Measurements from ENCODE around the gene IQGAP3. TPM values are rescaled to one million over a fixed set of nuclear protein-coding genes. Genes with fewer than 3 reads are reported as not detected.
A peak's percentile ranks its signal among the peaks of the same experiment; 100 is the strongest.

IQGAP3 gene
- total and polyA plus RNA-seq, 3 experiments from 2014 or later = 4.4 to 4.7 TPM; not detected in 1

GRCh38 chr1:156498432-156499193, 73.8 kb downstream of the IQGAP3 start:
- ChIA-PET CTCF (interaction anchor here (5.8 to 13.1 kb wide), 2 partner anchors 8 to 16 kb away, joined by 62 to 177 read pairs; no protein-coding TSS in a partner anchor), POLR2A (interaction anchor here (0.5 to 3.7 kb wide), 4 partner anchors 9 to 86 kb away, joined by 5 to 49 read pairs (median 5); no protein-coding TSS in a partner anchor)
- Mint-ChIP-seq H3K27ac (peak overlapping the region; percentile 72 to 100 (median 90)), H3K36me3 (peaks cover 0 to 45% (median 2%) of the 10 kb centered on the region in 3 donors), H3K9me3 (no peaks in the 10 kb centered on the region), H3K4me1 (peaks cover 78 to 80% (median 79%) of the 10 kb centered on the region in 3 donors), H3K4me3 (peak overlapping the region; percentile 81 to 98 (median 93)), H3K27me3 (no peaks in the 10 kb centered on the region)
- Histone ChIP-seq H3K27ac (ENCODE audit: low read depth, low read length) (peak overlapping the region; percentile 60), H3K4me1 (ENCODE audit: insufficient read depth, low read length) (peaks cover 82% of the 10 kb centered on the region), H3K4me3 (ENCODE audit: low read length) (peak overlapping the region; percentile 85), H3K27me3 (ENCODE audit: insufficient read depth, low read length, poor library complexity, severe bottlenecking) (no peaks in the 10 kb centered on the region), H3K9me3 (ENCODE audit: low read length) (no peaks in the 10 kb centered on the region), H3K36me3 (ENCODE audit: insufficient read depth, low read length) (peaks cover 6% of the 10 kb centered on the region)
- no peak for DNase-seq

- Histone ChIP-seq H3K4me3 (ENCODE audit: low read length) (peak overlapping the region; percentile 85), H3K36me3 (ENCODE audit: insufficient read depth, low read length) (peaks cover 6% of the 10 kb centered on the region), H3K9me3 (ENCODE audit: low read length) (no peaks in the 10 kb centered on the region), H3K27ac (ENCODE audit: low read depth, low read length) (no peak overlapping the region), H3K4me1 (ENCODE audit: insufficient read depth, low read length) (peaks cover 82% of the 10 kb centered on the region), H3K27me3 (ENCODE audit: insufficient read depth, low read length, poor library complexity, severe bottlenecking) (no peaks in the 10 kb centered on the region)
- Mint-ChIP-seq H3K4me1 (peaks cover 78 to 80% (median 79%) of the 10 kb centered on the region in 3 donors), H3K27ac (peak overlapping the region; percentile 70 to 100 (median 90)), H3K4me3 (peak overlapping the region; percentile 81 to 98 (median 93)), H3K9me3 (no peaks in the 10 kb centered on the region), H3K27me3 (no peaks in the 10 kb centered on the region), H3K36me3 (peaks cover 0 to 48% (median 2%) of the 10 kb centered on the region in 3 donors)
- ChIA-PET POLR2A (interaction anchor here (0.5 to 1.6 kb wide), 3 partner anchors 11 to 85 kb away, joined by 5 read pairs; no protein-coding TSS in a partner anchor), CTCF (interaction anchor here (0.8 to 13.1 kb wide), 3 partner anchors 8 to 41 kb away, joined by 3 to 177 read pairs (median 62); no protein-coding TSS in a partner anchor)
- DNase-seq = no peak
These were observed 74.5 kb downstream of the IQGAP3 start for GRCh38 chr1:156497743-156498431.

- peaks cover 78 to 80% (median 79%) of the 10 kb centered on the region in 3 donors for H3K4me1 Mint-ChIP-seq
- H3K4me3 ChIP-seq (ENCODE audit: low read length) = peak overlapping the region; percentile 31
- H3K9me3 Mint-ChIP-seq = no peaks in the 10 kb centered on the region
- ChIA-PET POLR2A (interaction anchor here (1.6 kb wide), 1 partner anchor 11 kb away, joined by 5 read pairs; no protein-coding TSS in a partner anchor), CTCF (interaction anchor here (0.8 to 13.1 kb wide), 3 partner anchors 8 to 40 kb away, joined by 3 to 177 read pairs (median 5); no protein-coding TSS in a partner anchor)
- H3K4me3 Mint-ChIP-seq = peak overlapping the region; percentile 81 to 95 (median 92)
- H3K36me3 ChIP-seq (ENCODE audit: insufficient read depth, low read length) = peaks cover 6% of the 10 kb centered on the region
- no peaks in the 10 kb centered on the region for H3K27me3 ChIP-seq (ENCODE audit: insufficient read depth, low read length, poor library complexity, severe bottlenecking)
- H3K4me1 ChIP-seq (ENCODE audit: insufficient read depth, low read length) = peaks cover 82% of the 10 kb centered on the region
- peaks cover 0 to 55% (median 4%) of the 10 kb centered on the region in 3 donors for H3K36me3 Mint-ChIP-seq
- H3K9me3 ChIP-seq (ENCODE audit: low read length) = no peaks in the 10 kb centered on the region
- H3K27ac ChIP-seq (ENCODE audit: low read depth, low read length) = no peak overlapping the region
- no peaks in the 10 kb centered on the region for H3K27me3 Mint-ChIP-seq
- peak overlapping the region; percentile 70 to 100 (median 90) for H3K27ac Mint-ChIP-seq
- DNase-seq = no peak
These were observed 75.2 kb downstream of the IQGAP3 start for GRCh38 chr1:156497078-156497742.

DNA sequence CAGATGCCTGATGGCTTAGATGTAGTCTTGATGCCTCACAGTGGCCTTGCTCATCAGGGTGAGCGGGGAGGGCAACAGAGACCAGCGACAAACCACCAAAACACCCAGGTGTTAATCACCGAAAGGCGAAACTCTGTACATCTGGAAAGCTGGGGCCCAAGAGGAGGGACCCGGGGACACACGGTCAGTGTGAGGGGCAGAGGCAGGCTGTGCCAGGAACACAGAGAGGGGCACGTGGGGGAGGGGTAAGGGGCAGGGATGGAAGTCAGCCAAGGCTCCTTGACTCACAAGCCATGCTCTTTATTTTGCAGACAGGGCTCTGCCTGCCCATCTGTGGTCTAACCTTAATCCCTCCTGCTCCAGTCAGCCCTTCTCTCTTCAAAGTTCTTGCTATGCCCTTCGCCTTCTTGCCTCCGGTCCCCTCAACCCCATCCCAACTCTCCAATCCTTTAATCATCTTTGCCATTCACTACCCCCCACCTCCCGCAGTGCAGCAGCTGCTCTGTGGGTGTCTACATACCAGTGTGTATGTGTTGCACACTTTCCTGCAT, 76.1 kb downstream of the IQGAP3 start:
- H3K27me3 ChIP-seq (ENCODE audit: insufficient read depth, low read length, poor library complexity, severe bottlenecking) = no peaks in the 10 kb centered on the region
- H3K9me3 ChIP-seq (ENCODE audit: low read length) = no peaks in the 10 kb centered on the region
- peak overlapping the region; percentile 12 for H3K27ac ChIP-seq (ENCODE audit: low read depth, low read length)
- ChIA-PET CTCF (interaction anchor here (0.8 to 13.1 kb wide), 3 partner anchors 9 to 85 kb away, joined by 3 to 177 read pairs (median 5); no protein-coding TSS in a partner anchor), POLR2A (interaction anchor here (0.6 to 1.6 kb wide), 4 partner anchors 8 to 58 kb away, joined by 3 to 8 read pairs (median 4); no protein-coding TSS in a partner anchor)
- H3K36me3 ChIP-seq (ENCODE audit: insufficient read depth, low read length) = peaks cover 6% of the 10 kb centered on the region
- H3K4me3 ChIP-seq (ENCODE audit: low read length) = peak overlapping the region; percentile 9
- DNase-seq = no peak
- no peaks in the 10 kb centered on the region for H3K27me3 Mint-ChIP-seq
- peaks cover 78 to 80% (median 79%) of the 10 kb centered on the region in 3 donors for H3K4me1 Mint-ChIP-seq
- H3K36me3 Mint-ChIP-seq = peaks cover 0 to 59% (median 4%) of the 10 kb centered on the region in 3 donors
- H3K27ac Mint-ChIP-seq = peak overlapping the region; percentile 70 to 100 (median 92)
- peak overlapping the region; percentile 81 to 95 (median 92) for H3K4me3 Mint-ChIP-seq
- H3K4me1 ChIP-seq (ENCODE audit: insufficient read depth, low read length) = peaks cover 82% of the 10 kb centered on the region
- H3K9me3 Mint-ChIP-seq = no peaks in the 10 kb centered on the region

GRCh38 chr1:156495401-156496140, 76.8 kb downstream of the IQGAP3 start:
- H3K27me3 ChIP-seq (ENCODE audit: insufficient read depth, low read length, poor library complexity, severe bottlenecking) = no peaks in the 10 kb centered on the region
- Mint-ChIP-seq H3K9me3 (no peaks in the 10 kb centered on the region), H3K27me3 (no peaks in the 10 kb centered on the region), H3K27ac (peak overlapping the region; percentile 72 to 100 (median 92)), H3K4me3 (peak overlapping the region; percentile 81 to 95 (median 92)), H3K36me3 (peaks cover 0 to 58% (median 4%) of the 10 kb centered on the region in 3 donors), H3K4me1 (peaks cover 84 to 86% (median 85%) of the 10 kb centered on the region in 3 donors)
- DNase-seq = no peak
- CTCF ChIA-PET = interaction anchor here (0.8 to 13.1 kb wide), 3 partner anchors 9 to 86 kb away, joined by 3 to 177 read pairs (median 5); no protein-coding TSS in a partner anchor
- no peak overlapping the region for H3K27ac ChIP-seq (ENCODE audit: low read depth, low read length)
- no peaks in the 10 kb centered on the region for H3K9me3 ChIP-seq (ENCODE audit: low read length)
- peaks cover 6% of the 10 kb centered on the region for H3K36me3 ChIP-seq (ENCODE audit: insufficient read depth, low read length)
- POLR2A ChIA-PET = interaction anchor here (0.6 to 1.6 kb wide), 6 partner anchors 9 to 390 kb away, joined by 3 to 8 read pairs (median 3); no protein-coding TSS in a partner anchor
- no peak overlapping the region for H3K4me3 ChIP-seq (ENCODE audit: low read length)
- peaks cover 89% of the 10 kb centered on the region for H3K4me1 ChIP-seq (ENCODE audit: insufficient read depth, low read length)

- POLR2A ChIA-PET = interaction anchor here (1.0 to 1.6 kb wide), 2 partner anchors 10 to 92 kb away, joined by 3 to 8 read pairs; no protein-coding TSS in a partner anchor
- Histone ChIP-seq H3K4me3 (ENCODE audit: low read length) (no peak overlapping the region), H3K9me3 (ENCODE audit: low read length) (no peaks in the 10 kb centered on the region), H3K4me1 (ENCODE audit: insufficient read depth, low read length) (peaks cover 100% of the 10 kb centered on the region), H3K27me3 (ENCODE audit: insufficient read depth, low read length, poor library complexity, severe bottlenecking) (no peaks in the 10 kb centered on the region), H3K27ac (ENCODE audit: low read depth, low read length) (no peak overlapping the region), H3K36me3 (ENCODE audit: insufficient read depth, low read length) (peaks cover 6% of the 10 kb centered on the region)
- CTCF ChIA-PET = interaction anchor here (0.8 to 13.1 kb wide), 3 partner anchors 12 to 108 kb away, joined by 3 to 177 read pairs (median 4); no protein-coding TSS in a partner anchor
- Mint-ChIP-seq H3K9me3 (no peaks in the 10 kb centered on the region), H3K27ac (peak overlapping the region in 7 of 8 donors; percentile 56 to 100 (median 93)), H3K4me3 (peak overlapping the region in 6 of 7 donors; percentile 26 to 82 (median 66)), H3K27me3 (no peaks in the 10 kb centered on the region), H3K4me1 (peaks cover 94 to 98% (median 97%) of the 10 kb centered on the region in 3 donors), H3K36me3 (peaks cover 0 to 53% (median 4%) of the 10 kb centered on the region in 3 donors)
- peak in 1 of 5 donors; percentile 35 for DNase-seq
These were observed 78.0 kb downstream of the IQGAP3 start for GRCh38 chr1:156494309-156494895.

Data from CD8-positive, alpha-beta memory T cell (primary cell).